Transverse colon (tissue), 4 donors: ENCODE data around the gene DISP3. TPM values are rescaled to one million over a fixed set of nuclear protein-coding genes. Genes with fewer than 3 reads are reported as not detected.

Experiments used
- DNase-seq: peaks from one replicate; pipeline ENCODE4 v3.0.0-alpha.2; 2019
- H3K27ac ChIP-seq, 4 donors: fragments of 200-600 bp; sonication (generic); 2 replicates each; pipeline ENCODE4 v1.5.1; 2016 to 2018; ENCODE audit warnings: inconsistent platforms in 4 of 4
- H3K27me3 ChIP-seq: fragments of 200-600 bp; sonication (generic); 2 replicates; pipeline ENCODE4 v1.5.1; 2017; ENCODE audit warnings: inconsistent platforms
- H3K36me3 ChIP-seq, 4 donors: fragments of 200-600 bp; sonication (generic); 2 replicates each; pipeline ENCODE4 v1.5.1; 2017 to 2019; ENCODE audit warnings: inconsistent platforms in 4 of 4
- H3K4me1 ChIP-seq, 4 donors: fragments of 200-600 bp; sonication (generic); 2 replicates each; pipeline ENCODE4 v1.5.1; 2017 to 2020; ENCODE audit warnings: inconsistent platforms in 4 of 4
- H3K4me3 ChIP-seq, 4 donors: fragments of 200-600 bp; sonication (generic); 1 replicate in 1 of 4; 2 replicates in 3 of 4; pipeline versions ENCODE4 v1.5.1 to v1.6.1; 2017 to 2019; ENCODE audit warnings: inconsistent platforms in 4 of 4
- H3K9me3 ChIP-seq, 2 donors: fragments of 200-600 bp; sonication (generic); 2 replicates each; pipeline ENCODE4 v1.5.1; 2017 to 2019; ENCODE audit warnings: inconsistent platforms in 2 of 2
- CTCF ChIP-seq, 5 experiments: fragments of 200-600 bp in 3 of 5; fragments of 450-650 bp in 2 of 5; sonication (generic) in 3 of 5; IDR thresholded peaks; 1 replicate in 2 of 5; 2 replicates in 3 of 5; pipeline ENCODE4 v1.5.1; 2016 to 2017; ENCODE audit warnings: antibody characterized with exemption in 5 of 5, inconsistent platforms in 3 of 5, mild to moderate bottlenecking in 2 of 5, moderate library complexity in 1 of 5
- EP300 ChIP-seq: sonication (generic); formaldehyde crosslinking; IDR thresholded peaks from one replicate; pipeline ENCODE4 v1.6.1; 2017; ENCODE audit warnings: antibody characterized with exemption, low read depth
- POLR2A ChIP-seq: fragments of 450-650 bp; IDR thresholded peaks from one replicate; pipeline ENCODE4 v1.6.1; 2016; ENCODE audit warnings: antibody characterized with exemption, mild to moderate bottlenecking, moderate library complexity
- POLR2AphosphoS5 ChIP-seq, 3 donors: sonication (generic); formaldehyde crosslinking; IDR thresholded peaks; one replicate each; pipeline ENCODE4 v1.6.1; 2016; ENCODE audit warnings: antibody characterized with exemption in 3 of 3
- WGBS, 2 donors: methylation state at CpG; one replicate each; pipeline ENCODE4 v1.1.5; 2018; ENCODE audit warnings: low coverage in 1 of 2; 5-methylcytosine and 5-hydroxymethylcytosine counted together
- in situ Hi-C, 4 donors: fragments of 200-750 bp; cut with MboI; loops; one replicate each; pipeline versions ENCODE4 v1.15.0 to v1.15.1; 2017; ENCODE audit warnings: low sequenced_read_pairs in 3 of 4, low pct_ligation_motif_present in 1 of 4, low pct_unique_long_range_greater_than_20kb in 1 of 4
- intact Hi-C: fragments of 100-400 bp; cut with DNase I; formaldehyde crosslinking; loops from one replicate; pipeline ENCODE4 v1.15.1; 2023; ENCODE audit warnings: low total_unique reads
- total RNA-seq, 4 donors: library from RNA; depleted of rRNA; stranded (reverse); fragments of >200 nt; gene quantifications; one replicate each; pipeline ENCODE4 v1.1.0, GENCODE V29; 2016

The DISP3 gene
- total RNA-seq, 4 donors from 2014 or later, result under 0.01 to 2.6 (median 0.16) TPM; not detected in 1

GRCh38 chr1:11431941-11432507 lies 46.9 kb upstream of the DISP3 start:
- no peak overlapping the region for H3K4me3 ChIP-seq
- H3K9me3 ChIP-seq, result no peaks in the 10 kb centered on the region
- no peak overlapping the region for H3K27ac ChIP-seq
- DNase-seq, result no peak
- H3K36me3 ChIP-seq, result no peaks in the 10 kb centered on the region
- no peaks in the 10 kb centered on the region for H3K4me1 ChIP-seq
- 79% methylated on average over 16 of the region's 16 CpGs; no CpG with 5 or more reads in 1 of the 2 donors for WGBS, 2 donors
- intact Hi-C loops (no loop called here), in situ Hi-C loops (no loop called here)
- no peak for TF ChIP-seq POLR2A
- no peak for TF ChIP-seq POLR2AphosphoS5 (IDR thresholded peaks at IDR 0.05)
- no peak for TF ChIP-seq CTCF (IDR thresholded peaks at IDR 0.05)
- no peak for TF ChIP-seq EP300
- no peaks in the 10 kb centered on the region for H3K27me3 ChIP-seq

GRCh38 chr1:11432526-11432925 lies 46.4 kb upstream of the DISP3 start:
- Histone ChIP-seq H3K4me3 (no peak overlapping the region), H3K27me3 (no peaks in the 10 kb centered on the region), H3K27ac (no peak overlapping the region), H3K36me3 (no peaks in the 10 kb centered on the region), H3K4me1 (no peaks in the 10 kb centered on the region), H3K9me3 (no peaks in the 10 kb centered on the region)
- in situ Hi-C loops, result no loop called here
- WGBS, 2 donors, result 60 to 74% methylated on average over 1 to 4 of the region's 4 CpGs
- DNase-seq, result no peak
- intact Hi-C loops, result no loop called here
- TF ChIP-seq POLR2AphosphoS5 (IDR thresholded peaks at IDR 0.05) (no peak), EP300 (no peak), CTCF (IDR thresholded peaks at IDR 0.05) (no peak), POLR2A (no peak)

GRCh38 chr1:11434501-11434900 lies 44.5 kb upstream of the DISP3 start:
- Histone ChIP-seq H3K4me1 (no peaks in the 10 kb centered on the region), H3K27ac (no peak overlapping the region), H3K27me3 (no peaks in the 10 kb centered on the region), H3K36me3 (no peaks in the 10 kb centered on the region), H3K9me3 (no peaks in the 10 kb centered on the region), H3K4me3 (no peak overlapping the region)
- DNase-seq, result no peak
- in situ Hi-C loops, result no loop called here
- WGBS, 2 donors, result 69% methylated on average over 5 of the region's 5 CpGs; no CpG with 5 or more reads in 1 of the 2 donors
- TF ChIP-seq EP300, result no peak
- TF ChIP-seq POLR2A, result no peak
- TF ChIP-seq CTCF (IDR thresholded peaks at IDR 0.05), result no peak
- TF ChIP-seq POLR2AphosphoS5 (IDR thresholded peaks at IDR 0.05), result no peak
- intact Hi-C loops, result no loop called here

- intact Hi-C loops (no loop called here), in situ Hi-C loops (no loop called here)
- 80% methylated on average over 11 of the region's 11 CpGs; no CpG with 5 or more reads in 1 of the 2 donors for WGBS, 2 donors
- no peaks in the 10 kb centered on the region for H3K9me3 ChIP-seq
- no peaks in the 10 kb centered on the region for H3K4me1 ChIP-seq
- peaks cover 3% of the 10 kb centered on the region for H3K27me3 ChIP-seq
- no peaks in the 10 kb centered on the region for H3K36me3 ChIP-seq
- TF ChIP-seq POLR2AphosphoS5 (IDR thresholded peaks at IDR 0.05) (no peak), CTCF (IDR thresholded peaks at IDR 0.05) (no peak), EP300 (no peak), POLR2A (no peak)
- no peak overlapping the region for H3K4me3 ChIP-seq
- no peak for DNase-seq
- H3K27ac ChIP-seq, result no peak overlapping the region
Observed at GRCh38 chr1:11434926-11435325, 44.0 kb upstream of the DISP3 start.
